Measurements from ENCODE around the gene UNC5CL.
"Not testable (repeated sequence)": the region's sequence is repeated elsewhere in the genome, so short reads cannot be mapped to it uniquely, and the experiment has no call there.

UNC5CL gene

DNA sequence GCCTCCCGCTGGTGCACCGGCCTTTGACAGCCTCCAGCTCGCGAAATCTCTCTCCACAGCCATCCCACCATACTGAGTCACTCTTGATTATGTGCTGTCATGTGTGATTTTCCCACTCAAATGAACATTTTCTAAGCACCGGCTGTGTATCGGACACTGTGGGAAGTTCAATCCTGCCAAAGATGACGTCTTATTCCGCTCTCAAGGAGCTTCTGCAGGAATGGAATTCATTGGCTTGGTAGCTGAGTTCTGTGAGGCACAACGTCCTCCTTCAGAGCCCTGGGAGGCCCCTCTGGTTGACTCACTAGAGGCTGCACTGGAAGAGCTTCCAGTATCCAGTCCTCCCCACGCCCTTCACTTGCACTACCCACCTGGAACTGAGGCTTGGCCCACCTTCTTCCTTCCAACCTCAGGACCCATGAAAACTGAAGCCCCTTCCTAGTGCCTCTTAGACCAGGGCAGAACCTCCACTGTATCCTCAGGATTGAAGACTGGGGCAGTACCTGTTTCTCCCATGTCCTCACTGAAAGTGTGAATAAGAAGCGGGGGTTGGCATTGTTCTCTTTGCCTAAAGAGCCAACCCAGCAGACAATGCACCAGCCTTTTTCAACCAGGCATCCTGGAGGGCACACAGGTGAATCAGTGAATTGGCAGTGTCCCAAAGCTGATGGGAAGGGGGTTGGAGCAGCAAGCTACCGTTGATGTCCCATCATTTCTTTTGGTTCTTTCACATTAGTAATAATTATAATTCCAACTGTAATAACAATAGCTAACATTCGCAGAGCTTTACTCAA, 1.7 kb downstream of the UNC5CL start:
- DNase-seq (ENCODE audit: low read depth), result no peak

GRCh38 chr6:41036601-41037000, 2.4 kb downstream of the UNC5CL start:
- no peak for DNase-seq (ENCODE audit: low read depth)

- no peak for DNase-seq (ENCODE audit: low read depth)
These were observed 2.8 kb downstream of the UNC5CL start for GRCh38 chr6:41036186-41036585.

DNA sequence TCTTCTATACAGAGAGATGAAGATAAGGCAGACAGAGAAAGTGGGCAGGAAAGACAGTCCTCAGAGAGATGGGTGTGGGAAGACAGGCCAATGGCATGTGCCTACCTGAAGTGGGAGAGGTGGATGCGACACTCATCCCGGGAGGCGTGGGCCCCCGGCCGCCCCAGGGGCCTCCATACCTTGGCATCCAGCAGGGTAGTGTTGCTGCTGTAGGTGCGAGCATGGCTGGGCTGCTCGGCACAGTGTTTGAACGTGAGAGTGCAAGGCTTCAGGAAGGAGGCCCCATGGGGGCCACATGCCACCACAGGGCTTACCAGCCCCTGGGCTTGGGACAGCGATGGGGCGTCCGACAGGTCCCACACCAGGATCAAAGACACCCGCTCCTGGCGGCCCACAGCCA, 5.2 kb downstream of the UNC5CL start:
- DNase-seq (ENCODE audit: low read depth), result no peak

GRCh38 chr6:41032830-41033229, 6.2 kb downstream of the UNC5CL start:
- no peak for DNase-seq (ENCODE audit: low read depth)

DNA sequence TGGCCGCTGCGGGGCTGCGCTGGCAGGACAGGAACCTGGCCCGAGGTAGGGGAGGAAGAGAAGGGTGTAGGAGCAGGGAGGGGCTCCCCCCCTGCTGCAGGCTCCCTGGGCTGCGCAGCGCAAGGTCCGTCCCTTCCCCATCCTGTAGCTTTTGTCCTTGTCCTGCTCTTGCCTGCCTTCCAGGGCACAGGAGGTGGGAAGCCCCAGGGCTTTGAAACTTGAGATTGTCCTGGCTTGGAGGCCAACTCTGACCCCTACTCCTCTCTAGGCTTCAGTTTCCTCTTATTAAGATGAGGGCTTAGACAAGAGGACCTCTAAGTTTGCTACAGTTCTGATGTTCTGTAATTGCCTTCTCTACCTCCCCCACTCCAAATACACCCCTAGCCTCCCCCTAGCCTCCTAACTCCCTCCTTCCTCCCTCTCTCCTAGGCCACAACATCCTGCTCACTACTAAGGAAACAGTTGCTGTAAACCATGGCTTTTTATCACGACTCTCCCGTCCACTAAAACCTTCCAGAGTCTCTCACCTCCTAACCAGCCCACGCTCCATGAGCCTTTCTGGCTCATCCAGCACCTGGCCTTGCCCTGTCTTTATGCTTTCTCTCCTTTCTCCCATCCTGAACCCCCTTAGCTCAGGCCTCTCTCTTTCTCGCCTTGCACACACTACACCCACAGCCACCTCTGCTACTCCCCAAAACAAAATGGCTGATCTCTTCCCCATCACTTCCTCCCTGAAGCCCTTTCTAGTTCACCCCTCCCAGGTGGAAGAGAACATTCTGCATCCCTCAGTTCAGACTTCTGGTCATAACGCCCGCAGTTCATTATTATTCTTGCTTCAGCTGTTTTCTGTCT, 10.2 kb downstream of the UNC5CL start:
- DNase-seq (ENCODE audit: low read depth), result no peak

- DNase-seq (ENCODE audit: low read depth), result peak; percentile 62
These were observed 11.0 kb downstream of the UNC5CL start for GRCh38 chr6:41027799-41028560.

GRCh38 chr6:41027241-41027640, 11.8 kb downstream of the UNC5CL start:
- DNase-seq (ENCODE audit: low read depth), result no peak

GRCh38 chr6:41025966-41026530, 13.0 kb downstream of the UNC5CL start:
- no peak for DNase-seq (ENCODE audit: low read depth)

GRCh38 chr6:41023114-41023513, 15.9 kb downstream of the UNC5CL start:
- no peak for DNase-seq (ENCODE audit: low read depth)

DNA sequence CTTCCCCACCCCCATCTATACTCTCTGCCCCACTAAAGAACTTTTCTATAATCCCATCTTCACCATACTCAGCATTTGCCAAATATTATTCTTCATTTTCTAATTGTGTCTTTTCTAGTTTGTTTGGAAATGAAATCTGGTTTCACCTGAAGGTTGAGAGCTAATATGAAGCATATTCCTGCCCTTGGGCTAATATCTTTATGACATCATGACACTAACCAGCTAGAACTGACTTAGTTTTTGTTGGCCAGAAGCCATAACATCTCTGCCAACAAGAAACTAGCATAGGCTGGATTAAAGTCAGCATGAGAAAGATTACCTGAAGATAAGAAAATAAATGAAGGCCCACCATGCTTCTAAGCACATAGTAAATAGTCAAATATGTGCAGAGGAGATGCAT, 16.7 kb downstream of the UNC5CL start:
- no peak for DNase-seq (ENCODE audit: low read depth)

DNA sequence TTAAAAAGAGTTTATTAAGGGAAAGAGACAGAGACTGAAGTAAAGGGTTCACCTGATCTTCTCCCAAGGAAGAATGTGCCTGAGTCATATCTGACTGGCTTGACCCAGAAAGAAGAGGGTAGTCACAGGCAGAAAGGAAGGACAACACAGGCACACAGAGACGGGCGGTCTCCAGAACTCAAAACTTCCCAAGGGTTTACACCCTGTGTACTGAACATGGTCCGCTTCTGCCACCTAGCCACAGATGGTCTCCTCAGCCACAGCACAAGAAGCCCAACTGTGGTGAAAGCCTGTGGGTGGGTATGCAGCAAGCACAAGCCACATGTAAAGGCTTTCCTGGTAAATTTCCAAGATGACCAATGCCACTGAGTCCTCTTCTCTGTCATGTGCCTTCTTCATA, 17.2 kb downstream of the UNC5CL start:
- no peak for DNase-seq (ENCODE audit: low read depth)

- no peak for DNase-seq (ENCODE audit: low read depth)
These were observed 21.4 kb downstream of the UNC5CL start for GRCh38 chr6:41017663-41018062.

- DNase-seq (ENCODE audit: low read depth), result not testable (repeated sequence)
These were observed 23.2 kb downstream of the UNC5CL start for GRCh38 chr6:41015860-41016259.

DNA sequence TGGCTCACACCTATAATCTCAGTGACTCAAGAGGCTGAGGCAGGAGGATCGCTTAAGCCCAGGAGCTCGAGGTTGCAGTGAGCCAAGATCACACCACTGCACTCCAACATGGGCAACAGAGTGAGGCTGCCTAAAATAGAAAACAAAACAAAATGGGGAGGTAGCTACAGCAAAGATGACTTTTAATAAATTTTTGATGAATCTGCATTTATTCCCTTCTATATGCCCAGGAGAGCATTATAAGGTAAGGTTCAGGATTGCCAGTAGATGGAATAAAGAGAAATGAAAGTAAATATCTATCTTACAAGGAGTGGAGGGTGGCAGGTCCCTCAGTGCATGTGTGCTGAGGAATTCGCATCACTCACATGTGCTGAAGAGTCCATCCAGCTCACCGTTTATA, 24.2 kb downstream of the UNC5CL start:
- no peak for DNase-seq (ENCODE audit: low read depth)

DNA sequence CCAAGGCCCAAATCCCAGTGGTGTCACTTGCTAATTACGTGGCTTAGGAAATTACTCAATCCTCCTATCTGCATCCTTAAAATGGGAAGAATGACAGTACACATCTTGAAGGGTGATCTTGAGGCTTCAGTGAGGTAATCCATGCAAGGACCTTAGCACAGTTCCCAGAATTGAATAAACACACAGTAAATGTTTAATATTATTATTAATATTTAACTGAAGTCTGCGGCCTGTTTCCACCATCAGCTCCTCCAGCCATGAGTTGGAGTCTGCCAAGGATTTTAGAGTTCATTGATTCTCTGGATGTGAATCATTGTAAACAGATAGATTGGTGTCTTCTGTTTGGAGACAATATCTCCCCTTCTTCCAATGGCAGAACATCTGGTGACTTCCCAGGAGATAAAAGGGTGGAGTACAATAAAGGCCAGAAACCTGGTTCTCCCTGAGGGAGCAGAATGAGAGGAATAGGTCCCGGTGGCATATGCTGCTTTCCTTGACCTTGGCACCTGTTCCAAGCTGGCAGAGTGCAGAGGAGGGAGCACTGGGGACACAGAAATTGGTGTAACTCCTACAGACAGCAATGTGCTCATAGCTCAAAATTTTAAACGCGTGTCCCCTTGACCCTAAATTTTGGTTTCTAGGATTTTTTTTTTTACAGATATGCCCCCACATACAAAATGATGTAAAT, 25.4 kb downstream of the UNC5CL start:
- DNase-seq (ENCODE audit: low read depth), result no peak

DNA sequence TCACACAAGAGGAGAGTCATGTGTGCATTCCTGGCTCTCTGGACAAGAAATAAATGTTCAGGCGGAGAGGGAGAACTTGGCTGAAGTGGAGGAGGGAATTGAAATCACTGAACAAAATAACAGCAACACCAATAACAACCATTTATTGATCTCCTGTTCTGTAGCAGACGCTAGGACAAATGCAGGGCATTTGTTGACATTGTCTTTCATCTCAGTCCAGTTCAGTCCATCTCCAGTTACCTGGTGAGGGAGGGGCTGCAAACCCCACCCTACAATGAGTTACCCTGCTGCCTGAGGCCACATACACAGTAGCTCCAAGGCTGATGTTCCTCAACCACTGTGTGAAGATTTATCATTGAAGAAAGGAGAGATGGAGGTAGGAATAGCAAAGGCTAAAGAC, 27.3 kb downstream of the UNC5CL start:
- DNase-seq (ENCODE audit: low read depth), result no peak

DNA sequence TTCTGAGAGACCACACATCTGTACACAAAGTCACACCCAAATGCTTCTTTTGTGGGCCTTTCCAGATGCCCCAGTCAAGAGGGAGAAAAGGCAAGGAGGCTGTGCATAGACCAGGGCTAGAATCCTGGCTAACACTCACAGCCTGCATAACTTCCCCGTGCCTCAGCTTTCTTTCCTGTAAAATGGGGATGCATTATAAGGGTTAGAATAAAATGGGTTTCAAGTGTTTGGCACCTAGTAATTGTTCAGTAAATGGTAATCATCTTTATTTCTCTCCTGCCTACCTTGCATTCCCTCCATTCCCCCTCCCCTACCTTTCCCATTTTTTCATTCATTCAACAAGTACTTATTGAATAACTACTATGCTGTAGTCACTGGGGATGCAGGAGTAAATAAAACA, 29.4 kb downstream of the UNC5CL start:
- no peak for DNase-seq (ENCODE audit: low read depth)

DNA sequence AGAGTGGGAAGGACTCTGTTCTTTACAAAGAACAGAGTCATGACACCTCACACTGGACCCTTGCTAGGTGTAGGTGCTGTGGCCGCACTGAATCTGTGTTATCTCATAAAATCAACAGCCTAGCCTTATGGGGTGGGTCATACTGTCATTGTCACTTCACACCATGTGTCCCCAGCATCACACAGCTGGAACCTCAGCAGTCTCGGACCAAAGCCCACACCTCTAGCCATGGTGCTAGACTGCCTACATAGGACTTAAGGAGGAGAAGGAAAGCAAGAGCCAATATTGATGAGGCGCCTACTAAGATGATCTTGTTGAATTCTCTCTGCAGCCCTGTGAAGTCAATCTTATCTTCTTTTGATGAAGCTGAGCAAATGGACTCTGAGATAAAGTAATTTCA, 31.0 kb downstream of the UNC5CL start:
- DNase-seq (ENCODE audit: low read depth), result no peak

DNA sequence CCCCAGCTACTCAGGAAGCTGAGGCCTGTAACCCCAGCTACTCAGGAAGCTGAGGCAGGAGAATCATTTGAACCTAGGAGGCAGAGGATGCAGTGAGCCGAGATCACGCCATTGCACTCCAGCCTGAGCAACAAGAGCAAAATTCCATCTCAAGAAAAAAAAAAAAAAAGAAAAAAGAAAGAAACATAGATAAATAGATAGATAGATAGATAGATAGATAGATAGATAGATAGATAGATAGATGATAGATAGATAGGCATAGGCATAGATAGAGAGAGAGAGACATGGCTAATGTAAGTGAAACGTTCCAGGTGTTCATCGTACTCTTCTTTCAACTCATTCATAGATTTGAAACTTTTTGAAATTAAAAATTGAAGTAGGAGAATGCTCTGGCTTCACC, 32.0 kb downstream of the UNC5CL start:
- DNase-seq (ENCODE audit: low read depth), result not testable (repeated sequence)

GRCh38 chr6:41006217-41006616, 32.8 kb downstream of the UNC5CL start:
- peak; percentile 8 for DNase-seq (ENCODE audit: low read depth)

GRCh38 chr6:41002168-41002567, 36.9 kb downstream of the UNC5CL start:
- no peak for DNase-seq (ENCODE audit: low read depth)

All from activated T-helper 1 cell treated with Interleukin-2 at 50 U/mL for 16 hours (primary cell).